OCI-LY7 (cell line): Measurements from ENCODE around the gene AHCTF1. TPM values are rescaled to one million over a fixed set of nuclear protein-coding genes. Genes with fewer than 3 reads are reported as not detected.

Experiments
- BruUV-seq: library from RNA; stranded (reverse); fragments of 400-500 nt; replicated peaks from 2 replicates; lab custom pipeline; 2021; lab: Mats Ljungman, UMichigan
- CTCF ChIA-PET: fragments of 300-600 bp; sonication (Branson Sonifier 250); formaldehyde crosslinking; loops from one replicate; lab custom pipeline; 2022; ENCODE audit warnings: antibody characterized with exemption; ENCODE audit not compliant: unreplicated experiment; lab: Charles Lee
- POLR2A ChIA-PET: fragments of 300-600 bp; sonication (Branson Sonifier 250); formaldehyde crosslinking; loops from one replicate; lab custom pipeline; 2022; ENCODE audit warnings: antibody characterized with exemption; lab: Charles Lee
- DNase-seq: peaks from one replicate; pipeline ENCODE4 v3.0.0-alpha.2; 2015; ENCODE audit warnings: low spot score
- H2AFZ ChIP-seq: fragments of 200-600 bp; sonication (generic), shearing (Covaris generic); 2 replicates; pipeline ENCODE4 v1.6.1; 2014; ENCODE audit warnings: mild to moderate bottlenecking, antibody characterized with exemption, low read length, moderate library complexity
- H3K27ac ChIP-seq: fragments of 200-600 bp; sonication (generic); 2 replicates; pipeline ENCODE4 v1.5.1; 2014; ENCODE audit warnings: mixed run types, low read depth, mild to moderate bottlenecking, moderate library complexity, low read length, inconsistent platforms; ENCODE audit not compliant: poor library complexity, severe bottlenecking
- H3K36me3 ChIP-seq: fragments of 200-600 bp; sonication (generic); 2 replicates; pipeline ENCODE4 v1.6.1; 2014; ENCODE audit warnings: mild to moderate bottlenecking, antibody characterized with exemption, low read length, moderate library complexity, mixed read lengths; ENCODE audit not compliant: insufficient read depth
- H3K4me1 ChIP-seq: fragments of 200-600 bp; sonication (generic); 2 replicates; pipeline ENCODE4 v1.5.1; 2014; ENCODE audit warnings: mild to moderate bottlenecking, low read length; ENCODE audit not compliant: insufficient read depth, poor library complexity, severe bottlenecking
- H3K4me2 ChIP-seq: fragments of 200-600 bp; sonication (generic); 2 replicates; pipeline ENCODE4 v1.6.1; 2014; ENCODE audit warnings: mild to moderate bottlenecking, low read length
- H3K4me3 ChIP-seq: fragments of 200-600 bp; sonication (generic); 2 replicates; pipeline ENCODE4 v1.5.1; 2014; ENCODE audit warnings: mild to moderate bottlenecking, low read depth, low read length; ENCODE audit not compliant: poor library complexity, severe bottlenecking
- H3K79me2 ChIP-seq: fragments of 200-600 bp; sonication (generic); 2 replicates; pipeline ENCODE4 v1.6.1; 2016; ENCODE audit warnings: low read depth, mild to moderate bottlenecking, low read length, moderate library complexity, mixed read lengths; ENCODE audit not compliant: insufficient read depth
- H3K9me2 ChIP-seq: fragments of 200-600 bp; sonication (generic); 2 replicates; pipeline ENCODE4 v1.6.1; 2016; ENCODE audit warnings: mild to moderate bottlenecking, low read length, mixed read lengths; ENCODE audit not compliant: insufficient read depth
- H3K9me3 ChIP-seq: fragments of 200-600 bp; sonication (generic); 2 replicates; pipeline ENCODE4 v1.6.1; 2014; ENCODE audit warnings: mild to moderate bottlenecking, mixed run types, low read length, mixed read lengths
- H4K20me1 ChIP-seq: fragments of 200-600 bp; sonication (generic); 2 replicates; pipeline ENCODE4 v1.6.1; 2014; ENCODE audit warnings: mild to moderate bottlenecking, antibody characterized with exemption, low read length, moderate library complexity, mixed read lengths; ENCODE audit not compliant: insufficient read depth
- CTCF ChIP-seq: fragments of 200-600 bp; sonication (generic); conservative IDR thresholded peaks from 2 replicates; pipeline ENCODE4 v1.5.1; 2014; ENCODE audit warnings: mild to moderate bottlenecking, antibody characterized with exemption, low read length, moderate library complexity, mixed read lengths
- EZH2phosphoT487 ChIP-seq: fragments of 200-600 bp; sonication (generic); IDR thresholded peaks from 2 replicates; pipeline ENCODE4 v1.6.1; 2018; ENCODE audit warnings: low read depth, borderline replicate concordance, mild to moderate bottlenecking, mixed run types, antibody characterized with exemption, low read length, moderate library complexity, mixed read lengths
- intact Hi-C: fragments of 100-400 bp; cut with micrococcal nuclease; formaldehyde crosslinking; loops from one replicate; pipeline ENCODE4 v1.10.0; 2022; ENCODE audit not compliant: unreplicated experiment
- total RNA-seq, 2 experiments: library from RNA; depleted of rRNA in 1 of 2; stranded (reverse); fragments of >200 nt in 1 of 2; shearing (Covaris generic) in 1 of 2; gene quantifications; 2 replicates each; pipeline ENCODE4 v1.2.3, GENCODE V29; 2014 to 2022

AHCTF1 gene
- total RNA-seq, 2 experiments from 2014 or later: 38.5 to 57.7 TPM

- intact Hi-C loops: loop anchor here (5.0 kb wide), 1 partner anchor 278 kb away; no protein-coding TSS in a partner anchor
- no peak for DNase-seq
- no peak for TF ChIP-seq EZH2phosphoT487
- no peak for TF ChIP-seq CTCF
- POLR2A ChIA-PET: interaction anchor here (0.5 to 1.7 kb wide), 4 partner anchors 14 to 951 kb away, joined by 3 to 6 read pairs (median 4); no protein-coding TSS in a partner anchor
- BruUV-seq: no TSS peak
- Histone ChIP-seq H4K20me1 (peaks cover 6% of the 10 kb centered on the region; the same call in 1 of the 2 replicates), H3K79me2 (peaks cover 22% of the 10 kb centered on the region), H3K4me3 (no peak overlapping the region), H3K36me3 (peaks cover 18% of the 10 kb centered on the region), H2AFZ (no peak overlapping the region), H3K9me2 (no peaks in the 10 kb centered on the region), H3K27ac (no peak overlapping the region), H3K4me1 (peaks cover 10% of the 10 kb centered on the region), H3K9me3 (no peaks in the 10 kb centered on the region), H3K4me2 (no peak overlapping the region)
- CTCF ChIA-PET: no interaction called here
Observed at GRCh38 chr1:246933893-246934292, 2.1 kb upstream of the AHCTF1 start.

- BruUV-seq: TSS peak; percentile 92
- CTCF ChIA-PET: no interaction called here
- no peak for DNase-seq
- TF ChIP-seq CTCF: no peak
- no peak for TF ChIP-seq EZH2phosphoT487
- Histone ChIP-seq H3K4me3 (peak overlapping the region; percentile 95), H3K36me3 (peaks cover 33% of the 10 kb centered on the region), H3K4me1 (peaks cover 10% of the 10 kb centered on the region), H3K79me2 (peaks cover 38% of the 10 kb centered on the region), H3K9me3 (no peaks in the 10 kb centered on the region), H4K20me1 (peaks cover 6% of the 10 kb centered on the region; the same call in 1 of the 2 replicates), H2AFZ (peak overlapping the region; percentile 95), H3K27ac (peak overlapping the region; percentile 88), H3K4me2 (peak overlapping the region; percentile 77), H3K9me2 (no peaks in the 10 kb centered on the region)
- POLR2A ChIA-PET: interaction anchor here (0.5 to 1.3 kb wide), 7 partner anchors 10 to 357 kb away, joined by 3 to 5 read pairs (median 3); partner anchors contain the start of gene ZNF670
- intact Hi-C loops: loop anchor here (5.0 kb wide), 1 partner anchor 280 kb away; no protein-coding TSS in a partner anchor
Observed at GRCh38 chr1:246932366-246932700, 585 bp upstream of the AHCTF1 start.
